Esophagus muscularis mucosa (tissue), 4 donors: ENCODE results near the gene GSC. TPM values are rescaled to one million over a fixed set of nuclear protein-coding genes. Genes with fewer than 3 reads are reported as not detected.
"Not testable (repeated sequence)": the region's sequence is repeated elsewhere in the genome, so short reads cannot be mapped to it uniquely, and the experiment has no call there.

Source experiments
- DNase-seq: peaks from one replicate; pipeline ENCODE4 v3.0.0-alpha.2; 2017; ENCODE audit errors: extremely low spot score
- H3K27ac ChIP-seq, 4 donors: fragments of 200-600 bp; sonication (generic); replicated peaks in 1 of 4; 1 replicate in 3 of 4; 2 replicates in 1 of 4; pipeline ENCODE4 v1.5.1; 2016 to 2019; ENCODE audit warnings: mild to moderate bottlenecking in 1 of 4
- H3K27me3 ChIP-seq, 4 donors: fragments of 200-600 bp; sonication (generic); one replicate each; pipeline versions ENCODE4 v1.5.1 to v1.6.0; 2016 to 2019
- H3K36me3 ChIP-seq, 4 donors: fragments of 200-600 bp; sonication (generic); one replicate each; pipeline ENCODE4 v1.5.1; 2016 to 2019
- H3K4me1 ChIP-seq, 4 donors: fragments of 200-600 bp; sonication (generic); one replicate each; pipeline ENCODE4 v1.5.1; 2016 to 2019
- H3K4me3 ChIP-seq, 4 donors: fragments of 200-600 bp; sonication (generic); 1 replicate in 2 of 4; 2 replicates in 2 of 4; pipeline ENCODE4 v1.5.1; 2016 to 2019; ENCODE audit warnings: mild to moderate bottlenecking in 4 of 4, moderate library complexity in 1 of 4
- H3K9me3 ChIP-seq, 4 donors: fragments of 200-600 bp; sonication (generic); 1 replicate in 3 of 4; 2 replicates in 1 of 4; pipeline ENCODE4 v1.5.1; 2016 to 2019
- EP300 ChIP-seq: sonication (generic); formaldehyde crosslinking; IDR thresholded peaks from one replicate; pipeline ENCODE4 v1.6.1; 2017; ENCODE audit warnings: antibody characterized with exemption
- POLR2A ChIP-seq: fragments of 450-650 bp; IDR thresholded peaks from one replicate; pipeline ENCODE4 v1.6.1; 2017; ENCODE audit warnings: antibody characterized with exemption, moderate library complexity, mild to moderate bottlenecking, low read depth
- POLR2AphosphoS5 ChIP-seq, 2 donors: sonication (generic); formaldehyde crosslinking; IDR thresholded peaks; one replicate each; pipeline ENCODE4 v1.6.1; 2017; ENCODE audit warnings: antibody characterized with exemption in 2 of 2
- WGBS: methylation state at CpG from one replicate; pipeline ENCODE4 v1.1.5; 2018; 5-methylcytosine and 5-hydroxymethylcytosine counted together
- intact Hi-C: fragments of 100-400 bp; cut with DNase I; formaldehyde crosslinking; loops from one replicate; pipeline ENCODE4 v1.15.1; 2023
- total RNA-seq, 4 donors: library from RNA; depleted of rRNA; stranded (reverse); fragments of >200 nt; gene quantifications; one replicate each; pipeline versions ENCODE4 v1.1.0 to v1.2.1, GENCODE V29; 2016
- TF ChIP-seq, protein P1 (sequence below), 3 experiments: fragments of 200-600 bp in 2 of 3; fragments of 450-650 bp in 1 of 3; sonication (generic) in 2 of 3; IDR thresholded peaks; one replicate each; pipeline ENCODE4 v1.5.1; 2017 to 2019; ENCODE audit warnings: antibody characterized with exemption in 3 of 3, mild to moderate bottlenecking in 2 of 3, moderate library complexity in 1 of 3

Gene GSC
- total RNA-seq, 4 donors from 2014 or later = 0.91 to 0.98 TPM; not detected in 2

GRCh38 chr14:94801225-94801624 is 31.3 kb upstream of the GSC start:
- Histone ChIP-seq H3K27me3 (no peaks in the 10 kb centered on the region), H3K27ac (no peak overlapping the region), H3K4me3 (no peak overlapping the region), H3K36me3 (no peaks in the 10 kb centered on the region), H3K9me3 (no peaks in the 10 kb centered on the region), H3K4me1 (peaks cover 0 to 13% (median 12%) of the 10 kb centered on the region in 4 donors)
- TF ChIP-seq POLR2AphosphoS5 (IDR thresholded peaks at IDR 0.05) (no peak), EP300 (no peak), POLR2A (no peak)
- TF ChIP-seq, protein P1, sequence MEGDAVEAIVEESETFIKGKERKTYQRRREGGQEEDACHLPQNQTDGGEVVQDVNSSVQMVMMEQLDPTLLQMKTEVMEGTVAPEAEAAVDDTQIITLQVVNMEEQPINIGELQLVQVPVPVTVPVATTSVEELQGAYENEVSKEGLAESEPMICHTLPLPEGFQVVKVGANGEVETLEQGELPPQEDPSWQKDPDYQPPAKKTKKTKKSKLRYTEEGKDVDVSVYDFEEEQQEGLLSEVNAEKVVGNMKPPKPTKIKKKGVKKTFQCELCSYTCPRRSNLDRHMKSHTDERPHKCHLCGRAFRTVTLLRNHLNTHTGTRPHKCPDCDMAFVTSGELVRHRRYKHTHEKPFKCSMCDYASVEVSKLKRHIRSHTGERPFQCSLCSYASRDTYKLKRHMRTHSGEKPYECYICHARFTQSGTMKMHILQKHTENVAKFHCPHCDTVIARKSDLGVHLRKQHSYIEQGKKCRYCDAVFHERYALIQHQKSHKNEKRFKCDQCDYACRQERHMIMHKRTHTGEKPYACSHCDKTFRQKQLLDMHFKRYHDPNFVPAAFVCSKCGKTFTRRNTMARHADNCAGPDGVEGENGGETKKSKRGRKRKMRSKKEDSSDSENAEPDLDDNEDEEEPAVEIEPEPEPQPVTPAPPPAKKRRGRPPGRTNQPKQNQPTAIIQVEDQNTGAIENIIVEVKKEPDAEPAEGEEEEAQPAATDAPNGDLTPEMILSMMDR (IDR thresholded peaks at IDR 0.05) = no peak
- intact Hi-C loops = no loop called here
- WGBS = 91% methylated on average over 8 of the region's 8 CpGs
- no peak for DNase-seq

- H3K27ac ChIP-seq, DNase-seq, H3K36me3 ChIP-seq, intact Hi-C loops, H3K4me1 ChIP-seq, H3K4me3 ChIP-seq, H3K27me3 ChIP-seq, H3K9me3 ChIP-seq: not testable (repeated sequence)
- 81% methylated on average over 9 of the region's 9 CpGs for WGBS
Observed at GRCh38 chr14:94800764-94801163, 30.9 kb upstream of the GSC start.

- 100% methylated on average over 1 of the region's 2 CpGs for WGBS
- no peak overlapping the region for H3K27ac ChIP-seq
- no peak for TF ChIP-seq EP300
- TF ChIP-seq POLR2AphosphoS5 (IDR thresholded peaks at IDR 0.05) = no peak
- TF ChIP-seq, protein P1 (IDR thresholded peaks at IDR 0.05) = no peak
- TF ChIP-seq POLR2A = no peak
- no peaks in the 10 kb centered on the region for H3K4me1 ChIP-seq
- H3K27me3 ChIP-seq = peaks cover 0 to 11% (median 0%) of the 10 kb centered on the region in 4 donors
- no peak for DNase-seq
- H3K36me3 ChIP-seq = no peaks in the 10 kb centered on the region
- no peaks in the 10 kb centered on the region for H3K9me3 ChIP-seq
- H3K4me3 ChIP-seq = no peak overlapping the region
- intact Hi-C loops = no loop called here
Observed at GRCh38 chr14:94797887-94798286, 28.0 kb upstream of the GSC start.

DNA sequence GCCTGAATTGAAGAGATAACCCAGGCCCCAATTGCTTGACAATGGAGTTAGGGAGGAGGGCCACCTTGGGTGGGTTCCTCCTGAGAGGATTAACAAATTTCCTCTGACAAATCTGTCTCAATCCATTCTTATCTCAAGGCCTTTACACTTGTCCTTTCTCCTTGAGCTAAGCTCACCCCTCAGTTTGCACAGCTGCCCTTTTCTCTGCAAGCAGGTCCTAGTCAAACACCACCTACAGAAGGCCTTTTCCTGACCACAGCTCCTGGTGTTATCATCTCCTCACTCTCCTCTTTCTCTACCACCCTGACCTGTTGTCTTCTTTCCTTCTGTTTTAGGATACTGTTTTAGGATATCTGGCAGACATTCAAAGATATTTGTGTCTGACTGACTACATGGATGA is 26.4 kb upstream of the GSC start:
- H3K9me3 ChIP-seq = no peaks in the 10 kb centered on the region
- DNase-seq = no peak
- no peaks in the 10 kb centered on the region for H3K4me1 ChIP-seq
- TF ChIP-seq, protein P1 (IDR thresholded peaks at IDR 0.05) = no peak
- no peak for TF ChIP-seq EP300
- TF ChIP-seq POLR2AphosphoS5 (IDR thresholded peaks at IDR 0.05) = no peak
- TF ChIP-seq POLR2A = no peak
- intact Hi-C loops = no loop called here
- no peak overlapping the region for H3K4me3 ChIP-seq
- H3K27me3 ChIP-seq = peaks cover 0 to 15% (median 0%) of the 10 kb centered on the region in 4 donors
- no peaks in the 10 kb centered on the region for H3K36me3 ChIP-seq
- H3K27ac ChIP-seq = no peak overlapping the region

DNA sequence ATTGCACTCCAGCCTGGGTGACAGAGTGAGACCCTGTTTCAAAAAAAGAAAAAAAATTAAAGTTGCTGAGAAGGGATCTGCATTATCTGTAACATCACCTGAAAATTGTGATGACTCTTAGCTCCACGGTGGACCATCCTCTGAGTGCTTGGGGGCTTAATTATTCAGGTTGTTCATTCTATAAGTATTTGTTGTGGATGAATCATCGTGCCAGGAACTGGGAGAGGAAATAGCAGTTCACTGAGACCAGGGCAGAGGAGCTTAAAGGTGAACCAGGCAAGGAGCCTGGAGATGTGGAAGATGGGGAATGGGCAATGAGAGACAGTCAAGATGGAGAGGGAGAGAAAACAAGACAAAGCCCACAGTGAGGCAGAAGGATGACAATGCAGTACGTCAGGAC is 25.5 kb upstream of the GSC start:
- no peak overlapping the region for H3K27ac ChIP-seq
- peaks cover 0 to 15% (median 0%) of the 10 kb centered on the region in 4 donors for H3K27me3 ChIP-seq
- no peak overlapping the region for H3K4me3 ChIP-seq
- 91% methylated on average over 3 of the region's 3 CpGs for whole genome bisulfite sequencing
- TF ChIP-seq EP300 (no peak), POLR2A (no peak), POLR2AphosphoS5 (IDR thresholded peaks at IDR 0.05) (no peak)
- TF ChIP-seq, protein P1 (IDR thresholded peaks at IDR 0.05) = no peak
- no peaks in the 10 kb centered on the region for H3K4me1 ChIP-seq
- no peak for DNase-seq
- intact Hi-C loops = no loop called here
- H3K36me3 ChIP-seq = no peaks in the 10 kb centered on the region
- no peaks in the 10 kb centered on the region for H3K9me3 ChIP-seq
